ENCODE results near the gene SRPX2. TPM values are rescaled to one million over a fixed set of nuclear protein-coding genes. Genes with fewer than 3 reads are reported as not detected.

The SRPX2 gene
- total and polyA plus RNA-seq, 12 donors: 4.2 to 27.5 (median 6.9) TPM

GRCh38 chrX:100677611-100678181, 33.7 kb downstream of the SRPX2 start:
- DNase-seq: no peak
- no peak overlapping the region for H3K4me3 ChIP-seq
- H3K36me3 ChIP-seq: peaks cover 0 to 6% (median 0%) of the 10 kb centered on the region in 9 donors
- no peak overlapping the region for H3K27ac ChIP-seq
- no peak for ATAC-seq
- no peaks in the 10 kb centered on the region for H3K9me3 ChIP-seq
- 44 to 53% methylated on average over 5 of the region's 5 CpGs for WGBS, 2 donors
- intact Hi-C loops (cut with DNase I): no loop called here
- H3K4me1 ChIP-seq: peaks cover 0 to 14% (median 0%) of the 10 kb centered on the region in 9 donors
- TF ChIP-seq CTCF (IDR thresholded peaks at IDR 0.05): no peak
- H3K27me3 ChIP-seq: peaks cover 0 to 51% (median 0%) of the 10 kb centered on the region in 7 donors

GRCh38 chrX:100680756-100681155, 36.8 kb downstream of the SRPX2 start:
- Histone ChIP-seq H3K27ac (no peak overlapping the region), H3K36me3 (peaks cover 0 to 6% (median 0%) of the 10 kb centered on the region in 9 donors), H3K4me1 (no peaks in the 10 kb centered on the region), H3K27me3 (peaks cover 0 to 42% (median 0%) of the 10 kb centered on the region in 7 donors), H3K4me3 (no peak overlapping the region), H3K9me3 (no peaks in the 10 kb centered on the region)
- intact Hi-C loops (cut with DNase I): loop anchor here in 4 of 10 donors (5.0 to 10.0 kb wide), 3 partner anchors 84 to 604 kb away; no protein-coding TSS in a partner anchor
- ATAC-seq (no peak), DNase-seq (no peak)
- WGBS, 2 donors: 33 to 43% methylated on average over 2 of the region's 2 CpGs
- no peak for TF ChIP-seq CTCF (IDR thresholded peaks at IDR 0.05)

GRCh38 chrX:100681599-100681998, 37.6 kb downstream of the SRPX2 start:
- intact Hi-C loops (cut with DNase I): loop anchor here in 4 of 10 donors (5.0 to 10.0 kb wide), 3 partner anchors 83 to 603 kb away; no protein-coding TSS in a partner anchor
- WGBS, 2 donors: 80% methylated on average over 3 of the region's 3 CpGs
- Histone ChIP-seq H3K36me3 (peaks cover 0 to 10% (median 0%) of the 10 kb centered on the region in 9 donors), H3K4me3 (no peak overlapping the region), H3K9me3 (no peaks in the 10 kb centered on the region), H3K27ac (no peak overlapping the region), H3K4me1 (no peaks in the 10 kb centered on the region), H3K27me3 (peaks cover 0 to 42% (median 0%) of the 10 kb centered on the region in 7 donors)
- TF ChIP-seq CTCF (IDR thresholded peaks at IDR 0.05): no peak
- no peak for DNase-seq
- ATAC-seq: no peak

GRCh38 chrX:100682939-100683338, 38.9 kb downstream of the SRPX2 start:
- H3K27ac ChIP-seq: no peak overlapping the region
- H3K4me1 ChIP-seq: no peaks in the 10 kb centered on the region
- H3K9me3 ChIP-seq: no peaks in the 10 kb centered on the region
- no peak for ATAC-seq
- H3K27me3 ChIP-seq: peaks cover 0 to 44% (median 0%) of the 10 kb centered on the region in 7 donors
- intact Hi-C loops (cut with DNase I): loop anchor here in 4 of 10 donors (5.0 to 10.0 kb wide), 3 partner anchors 82 to 602 kb away; no protein-coding TSS in a partner anchor
- no peak for TF ChIP-seq CTCF (IDR thresholded peaks at IDR 0.05)
- DNase-seq: no peak
- no peak overlapping the region for H3K4me3 ChIP-seq
- H3K36me3 ChIP-seq: peaks cover 0 to 11% (median 0%) of the 10 kb centered on the region in 9 donors
- 95 to 98% methylated on average over 8 of the region's 8 CpGs for WGBS, 2 donors
